IPS-NIHi7 (cell line): ENCODE measurements around the gene TFDP1.

Experiments used
- DNase-seq: peaks from one replicate; pipeline ENCODE4 v3.0.0; 2012; ENCODE audit warnings: mixed read lengths; ENCODE audit errors: extremely low spot score

Gene TFDP1

GRCh38 chr13:113632706-113633484, 48.3 kb downstream of the TFDP1 start:
- DNase-seq: no peak

- DNase-seq: no peak
Measured at GRCh38 chr13:113633485-113633873, 48.9 kb downstream of the TFDP1 start.

- DNase-seq: no peak
Measured at GRCh38 chr13:113634279-113635047, 49.9 kb downstream of the TFDP1 start.

DNA sequence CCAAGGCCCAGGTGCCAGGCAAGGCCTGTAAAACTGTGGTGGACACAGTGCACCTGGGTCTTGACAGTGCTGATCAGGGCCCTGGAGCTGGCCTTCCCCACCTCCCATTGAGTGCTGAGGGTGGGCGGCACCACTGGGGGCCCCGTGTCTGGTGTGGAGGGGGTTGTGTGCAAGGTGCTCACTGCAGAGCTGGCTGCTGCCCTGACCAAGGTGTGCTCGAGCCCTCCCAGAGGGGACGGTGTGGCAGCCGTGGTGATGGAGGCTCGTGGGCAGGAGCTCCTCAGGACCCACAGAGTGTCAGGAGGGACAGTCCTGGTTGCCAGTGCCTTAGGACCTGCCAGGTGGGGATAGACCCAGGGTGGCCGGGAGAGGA, 50.5 kb downstream of the TFDP1 start:
- no peak for DNase-seq

GRCh38 chr13:113635709-113636108, 51.2 kb downstream of the TFDP1 start:
- no peak for DNase-seq

DNA sequence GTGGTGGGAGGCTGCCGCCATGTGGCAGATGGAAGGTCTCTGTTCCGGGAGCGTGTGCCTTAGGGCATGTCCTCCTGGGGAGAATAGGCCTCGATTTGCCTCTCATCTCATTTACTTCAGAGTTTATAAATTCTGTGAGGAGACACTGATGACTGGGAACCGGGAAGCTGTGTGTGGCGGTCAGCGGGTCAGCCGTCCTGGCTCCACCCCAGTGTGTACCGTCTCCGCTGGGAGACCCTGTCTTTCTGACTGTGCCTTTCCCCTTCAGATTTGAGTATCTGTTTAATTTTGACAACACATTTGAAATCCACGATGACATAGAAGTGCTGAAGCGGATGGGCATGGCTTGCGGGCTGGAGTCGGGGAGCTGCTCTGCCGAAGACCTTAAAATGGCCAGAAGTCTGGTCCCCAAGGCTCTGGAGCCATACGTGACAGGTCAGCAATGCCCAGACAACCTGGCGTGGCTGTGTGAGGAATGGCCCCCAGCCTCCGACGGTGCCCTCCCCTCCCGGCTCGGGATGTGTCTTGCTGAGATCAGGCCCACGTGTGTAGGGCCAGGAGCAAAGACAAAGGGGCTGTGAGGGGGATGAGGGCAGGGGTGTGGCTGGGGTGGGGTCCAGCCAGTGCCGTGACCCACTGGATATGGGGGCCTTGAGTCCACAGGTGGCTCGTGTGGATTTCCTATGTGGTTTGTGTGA, 51.9 kb downstream of the TFDP1 start:
- DNase-seq: no peak

GRCh38 chr13:113637262-113638160, 53.0 kb downstream of the TFDP1 start:
- no peak for DNase-seq

DNA sequence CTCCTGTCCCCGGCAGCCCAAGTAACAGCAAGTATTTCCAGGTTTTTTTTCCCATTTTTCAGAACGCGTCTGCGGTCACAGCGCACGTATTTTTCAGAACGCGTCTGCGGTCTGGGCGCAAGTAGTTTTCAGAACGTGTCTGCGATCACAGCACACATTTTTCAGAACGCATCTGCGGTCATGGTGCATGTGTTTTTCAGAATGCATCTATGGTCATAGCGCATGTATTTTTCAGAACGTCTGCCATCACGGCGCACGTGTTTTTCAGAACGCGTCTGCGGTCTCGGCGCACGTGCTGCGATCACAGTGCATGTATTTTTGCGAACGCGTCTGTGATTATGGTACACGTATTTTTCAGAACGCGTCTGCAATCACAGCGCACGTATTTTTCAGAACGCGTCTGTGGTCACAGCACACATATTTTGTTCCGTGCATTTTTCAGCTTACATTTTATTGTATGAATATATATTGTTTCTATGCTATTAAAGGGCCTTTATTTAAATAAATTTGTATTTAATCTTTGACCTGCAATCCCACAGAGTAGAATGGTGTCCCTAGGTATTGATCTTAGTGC, 53.7 kb downstream of the TFDP1 start:
- no peak for DNase-seq

DNA sequence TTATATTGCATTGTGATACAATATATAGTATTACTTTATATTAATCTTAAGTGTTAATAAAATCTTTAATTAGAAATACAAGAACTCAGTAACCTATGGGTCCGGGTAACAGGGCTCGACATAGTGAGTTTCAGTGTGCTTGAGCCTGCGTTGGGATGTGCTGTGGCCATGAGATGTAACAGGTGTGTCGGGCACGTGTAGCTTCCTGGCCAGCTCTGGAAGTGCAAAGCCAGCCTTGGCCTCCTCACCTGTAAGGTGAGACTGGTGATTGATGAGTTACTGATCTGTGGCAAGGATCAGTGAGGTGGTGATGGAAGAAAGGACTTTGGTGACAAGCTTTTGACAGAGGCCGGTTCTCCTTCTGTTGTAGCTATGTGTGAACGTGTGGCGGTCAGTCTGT, 54.3 kb downstream of the TFDP1 start:
- no peak for DNase-seq

DNA sequence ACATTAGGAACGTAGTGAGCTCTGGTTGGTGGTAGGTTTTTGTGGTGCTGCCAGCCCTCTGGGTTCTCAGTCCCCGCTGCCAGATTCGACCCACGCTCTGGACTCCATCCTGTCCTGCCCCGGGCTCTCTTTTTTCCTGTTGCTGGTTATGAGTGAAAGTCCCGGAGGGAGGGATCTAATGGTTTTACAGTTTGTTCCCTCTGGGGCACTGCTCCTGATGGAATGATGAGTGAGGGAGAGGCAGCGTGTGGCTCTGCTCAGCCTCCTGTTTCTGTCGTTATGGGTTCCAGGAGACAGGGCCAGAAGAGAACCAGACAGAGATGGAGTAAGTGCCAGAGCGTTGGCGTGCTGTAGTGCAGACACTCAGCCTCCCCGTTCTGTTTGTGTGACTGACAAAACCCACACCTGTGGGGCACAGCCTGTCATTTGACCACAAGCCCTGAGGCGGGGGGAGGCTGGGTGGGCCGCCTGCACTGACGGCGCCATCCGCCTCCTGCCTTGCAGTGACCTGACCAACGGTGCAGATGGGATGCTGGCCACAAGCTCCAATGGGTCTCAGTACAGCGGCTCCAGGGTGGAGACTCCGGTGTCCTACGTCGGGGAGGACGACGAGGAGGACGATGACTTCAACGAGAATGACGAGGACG, 55.2 kb downstream of the TFDP1 start:
- no peak for DNase-seq

- DNase-seq: no peak
Measured at GRCh38 chr13:113641426-113641825, 56.9 kb downstream of the TFDP1 start.

DNA sequence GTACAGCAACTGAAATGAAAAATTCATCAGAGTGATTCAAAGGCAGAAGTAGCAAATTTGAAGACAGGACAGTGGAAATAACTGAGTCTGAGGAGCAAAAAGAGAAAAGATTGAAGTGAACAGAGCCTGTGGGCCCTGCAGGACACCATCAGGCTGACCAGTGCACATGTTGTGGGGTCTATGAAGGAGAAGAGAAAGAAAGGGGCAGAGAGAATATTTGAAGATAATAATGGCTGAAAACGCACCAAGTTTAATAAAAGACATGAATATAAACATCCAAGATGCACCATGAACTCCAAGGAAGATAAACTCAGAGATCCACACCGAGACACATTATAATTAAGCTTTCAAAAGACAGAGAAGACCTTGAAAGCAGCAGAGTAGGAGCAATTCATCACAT, 58.0 kb downstream of the TFDP1 start:
- no peak for DNase-seq

GRCh38 chr13:113643593-113643992, 59.0 kb downstream of the TFDP1 start:
- no peak for DNase-seq

GRCh38 chr13:113644800-113645199, 60.2 kb downstream of the TFDP1 start:
- no peak for DNase-seq

- DNase-seq: no peak
Measured at GRCh38 chr13:113645329-113645728, 60.8 kb downstream of the TFDP1 start.

GRCh38 chr13:113646376-113646775, 61.8 kb downstream of the TFDP1 start:
- no peak for DNase-seq

DNA sequence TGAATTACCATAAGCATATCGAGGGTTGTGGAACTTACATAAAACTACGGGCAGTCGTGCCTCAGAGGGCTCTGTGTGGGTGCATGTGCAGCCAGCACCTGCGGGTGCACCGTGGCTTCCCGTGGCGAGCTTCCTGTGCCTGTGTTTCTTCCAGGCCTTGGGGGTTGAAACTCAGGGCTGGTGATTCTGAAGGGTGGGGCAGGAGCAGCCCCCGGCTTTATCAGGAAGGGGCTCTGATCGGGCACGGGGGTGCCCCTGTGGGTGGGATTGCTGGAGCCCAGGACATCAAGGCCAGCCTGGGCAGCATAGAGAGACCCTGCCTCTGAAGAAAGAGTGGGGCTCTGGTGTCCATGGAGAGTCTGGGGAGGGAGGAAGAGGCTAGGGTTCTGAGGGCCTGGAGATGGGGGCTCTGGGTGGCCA, 62.4 kb downstream of the TFDP1 start:
- no peak for DNase-seq

DNA sequence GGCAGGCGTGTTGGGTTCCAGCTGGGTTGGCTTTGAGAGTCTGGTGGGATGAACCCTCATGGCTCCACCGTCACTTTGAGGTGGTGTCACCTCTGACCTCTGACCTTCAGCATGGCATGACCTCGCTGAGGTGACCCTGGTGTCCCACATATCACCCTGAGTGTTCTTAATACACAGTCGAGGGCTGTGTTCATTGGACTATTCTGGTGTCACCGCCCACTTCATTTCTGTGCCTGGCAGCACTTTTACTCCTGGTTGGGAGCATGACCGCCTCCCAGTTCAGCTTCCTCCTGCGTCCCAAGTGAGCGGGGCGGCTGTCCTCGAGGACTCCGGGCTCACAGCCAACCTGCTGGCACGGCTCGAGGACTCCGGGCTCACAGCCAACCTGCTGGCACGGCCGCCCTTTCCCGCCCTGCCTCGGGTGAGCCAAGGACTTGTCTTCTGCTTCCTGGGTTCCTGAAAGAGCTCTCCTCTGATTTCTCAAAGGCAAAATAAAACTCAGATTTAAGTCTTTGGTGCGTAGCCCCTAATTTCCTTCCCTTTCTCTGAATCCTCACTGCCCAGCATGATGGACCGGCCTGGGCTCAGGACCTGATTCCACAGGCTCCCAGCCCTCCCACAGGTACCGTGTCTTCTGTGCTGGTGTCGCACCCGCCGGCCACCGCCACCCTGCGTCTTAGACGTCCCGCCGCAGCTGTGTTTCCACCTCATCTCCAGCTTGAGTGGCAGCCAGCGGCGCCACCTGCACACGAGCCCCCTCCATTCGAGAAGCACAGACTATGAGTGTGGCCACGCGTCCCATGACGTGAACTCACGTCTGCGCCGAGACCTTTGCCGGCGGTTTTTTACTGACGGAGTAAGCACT, 63.0 kb downstream of the TFDP1 start:
- DNase-seq: no peak

DNA sequence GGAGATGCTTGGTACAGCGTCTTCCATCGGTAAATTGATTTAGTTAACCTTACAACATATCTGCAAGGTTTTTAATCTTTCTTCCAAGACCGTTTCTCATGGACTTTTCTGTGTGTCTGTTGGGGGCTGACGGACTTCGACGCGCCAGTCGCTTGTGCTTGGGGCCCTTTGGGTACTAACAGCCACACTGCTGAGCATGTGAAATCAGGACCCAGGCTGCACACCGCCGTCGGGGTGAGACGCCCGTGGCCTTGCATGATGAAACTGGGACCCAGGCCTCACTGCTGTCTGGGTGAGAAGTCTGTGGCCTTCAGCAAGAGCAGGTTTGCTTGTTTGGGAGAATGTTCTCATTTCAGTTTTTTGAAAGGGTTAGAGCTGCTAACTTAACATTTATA, 63.7 kb downstream of the TFDP1 start:
- DNase-seq: no peak

- DNase-seq: no peak
Measured at GRCh38 chr13:113649212-113649611, 64.7 kb downstream of the TFDP1 start.
